ENCODE measurements around the gene DNAJC4.

DNA sequence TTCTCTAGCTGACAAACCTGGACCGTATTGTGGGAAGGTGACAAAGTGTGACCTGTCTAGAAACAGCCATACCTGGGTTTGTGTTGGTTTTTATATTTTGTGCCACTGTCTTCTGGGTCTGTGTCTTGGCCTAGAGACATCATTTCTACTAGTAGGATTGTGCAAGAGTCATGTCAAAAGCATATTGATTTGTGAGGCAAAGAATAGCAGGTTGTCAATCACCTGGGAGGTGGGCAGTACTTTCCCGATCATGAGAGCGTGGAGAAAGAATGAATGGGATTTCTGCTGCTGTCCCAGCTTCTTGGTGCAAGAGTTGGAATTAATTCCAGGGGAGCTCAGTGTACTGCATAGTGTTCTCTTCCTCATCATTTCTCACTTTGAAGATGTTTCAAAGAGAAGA is 28.8 kb upstream of the DNAJC4 start:
- TF ChIP-seq, protein P1, sequence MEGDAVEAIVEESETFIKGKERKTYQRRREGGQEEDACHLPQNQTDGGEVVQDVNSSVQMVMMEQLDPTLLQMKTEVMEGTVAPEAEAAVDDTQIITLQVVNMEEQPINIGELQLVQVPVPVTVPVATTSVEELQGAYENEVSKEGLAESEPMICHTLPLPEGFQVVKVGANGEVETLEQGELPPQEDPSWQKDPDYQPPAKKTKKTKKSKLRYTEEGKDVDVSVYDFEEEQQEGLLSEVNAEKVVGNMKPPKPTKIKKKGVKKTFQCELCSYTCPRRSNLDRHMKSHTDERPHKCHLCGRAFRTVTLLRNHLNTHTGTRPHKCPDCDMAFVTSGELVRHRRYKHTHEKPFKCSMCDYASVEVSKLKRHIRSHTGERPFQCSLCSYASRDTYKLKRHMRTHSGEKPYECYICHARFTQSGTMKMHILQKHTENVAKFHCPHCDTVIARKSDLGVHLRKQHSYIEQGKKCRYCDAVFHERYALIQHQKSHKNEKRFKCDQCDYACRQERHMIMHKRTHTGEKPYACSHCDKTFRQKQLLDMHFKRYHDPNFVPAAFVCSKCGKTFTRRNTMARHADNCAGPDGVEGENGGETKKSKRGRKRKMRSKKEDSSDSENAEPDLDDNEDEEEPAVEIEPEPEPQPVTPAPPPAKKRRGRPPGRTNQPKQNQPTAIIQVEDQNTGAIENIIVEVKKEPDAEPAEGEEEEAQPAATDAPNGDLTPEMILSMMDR (conservative IDR thresholded peaks at IDR 0.05) = no peak
- TF ChIP-seq ZFX (IDR thresholded peaks at IDR 0.05) = no peak
